Liver (tissue), 9 donors: ENCODE data around the gene MFRP. TPM values are rescaled to one million over a fixed set of nuclear protein-coding genes. Genes with fewer than 3 reads are reported as not detected.

Experiments used
- DNase-seq: peaks from one replicate; pipeline ENCODE4 v3.0.0-alpha.2; 2017; ENCODE audit warnings: low spot score
- H3K27ac ChIP-seq, 2 donors: one replicate each; pipeline ENCODE4 v1.7.0; 2013; ENCODE audit warnings: inconsistent platforms in 2 of 2, low read length in 2 of 2, control low read depth in 1 of 2, low read depth in 1 of 2, mild to moderate bottlenecking in 1 of 2
- H3K27me3 ChIP-seq, 4 donors: one replicate each; pipeline versions ENCODE4 v1.6.1 to v1.7.0; 2013; ENCODE audit warnings: low read length in 3 of 4, inconsistent platforms in 1 of 4, mild to moderate bottlenecking in 1 of 4, moderate library complexity in 1 of 4; ENCODE audit not compliant: control insufficient read depth in 4 of 4, insufficient read depth in 4 of 4
- H3K36me3 ChIP-seq, 4 donors: one replicate each; pipeline versions ENCODE4 v1.6.1 to v1.7.0; 2013; ENCODE audit warnings: low read length in 3 of 4, mild to moderate bottlenecking in 3 of 4, low read depth in 1 of 4, moderate library complexity in 1 of 4; ENCODE audit not compliant: control insufficient read depth in 4 of 4, insufficient read depth in 3 of 4
- H3K4me1 ChIP-seq, 4 donors: one replicate each; pipeline versions ENCODE4 v1.6.1 to v1.7.0; 2013; ENCODE audit warnings: low read length in 3 of 4, mild to moderate bottlenecking in 3 of 4, moderate library complexity in 1 of 4; ENCODE audit not compliant: control insufficient read depth in 4 of 4, insufficient read depth in 4 of 4
- H3K4me3 ChIP-seq, 3 donors: one replicate each; pipeline versions ENCODE4 v1.6.1 to v1.7.0; 2013; ENCODE audit warnings: low read length in 3 of 3, control low read depth in 1 of 3, low read depth in 1 of 3, mild to moderate bottlenecking in 1 of 3
- H3K9ac ChIP-seq, 2 donors: one replicate each; pipeline ENCODE4 v1.7.0; 2013; ENCODE audit warnings: low read length in 2 of 2, mild to moderate bottlenecking in 2 of 2, moderate library complexity in 2 of 2, control low read depth in 1 of 2, low read depth in 1 of 2
- H3K9me3 ChIP-seq, 4 donors: one replicate each; pipeline versions ENCODE4 v1.6.1 to v1.7.0; 2013; ENCODE audit warnings: low read length in 3 of 4; ENCODE audit not compliant: control insufficient read depth in 4 of 4
- EGR1 ChIP-seq, 2 donors: IDR thresholded peaks; 2 replicates each; pipeline ENCODE4 v1.6.1; 2016 to 2018; ENCODE audit warnings: antibody characterized with exemption in 2 of 2, low read depth in 2 of 2
- FOXA1 ChIP-seq: IDR thresholded peaks from 2 replicates; pipeline ENCODE4 v1.6.1; 2016; ENCODE audit warnings: antibody characterized with exemption
- FOXA2 ChIP-seq: IDR thresholded peaks from 2 replicates; pipeline ENCODE4 v1.6.1; 2016; ENCODE audit warnings: antibody characterized with exemption
- GABPA ChIP-seq, 2 donors: IDR thresholded peaks in 1 of 2; conservative IDR thresholded peaks in 1 of 2; 2 replicates each; pipeline ENCODE4 v1.6.1; 2016; ENCODE audit warnings: antibody characterized with exemption in 2 of 2, mild to moderate bottlenecking in 1 of 2, moderate library complexity in 1 of 2
- HNF4A ChIP-seq, 2 donors: conservative IDR thresholded peaks; 2 replicates each; pipeline ENCODE4 v1.6.1; 2016; ENCODE audit warnings: antibody characterized with exemption in 2 of 2, mild to moderate bottlenecking in 2 of 2
- HNF4G ChIP-seq: IDR thresholded peaks from 2 replicates; pipeline ENCODE4 v1.6.1; 2016; ENCODE audit warnings: antibody characterized with exemption
- JUND ChIP-seq, 2 donors: IDR thresholded peaks; 2 replicates each; pipeline ENCODE4 v1.6.1; 2016; ENCODE audit warnings: antibody characterized with exemption in 2 of 2
- NR2F2 ChIP-seq: IDR thresholded peaks from 2 replicates; pipeline ENCODE4 v1.6.1; 2016; ENCODE audit warnings: antibody characterized with exemption
- RAD21 ChIP-seq, 2 donors: IDR thresholded peaks; 2 replicates each; pipeline ENCODE4 v1.6.1; 2016; ENCODE audit warnings: antibody characterized with exemption in 2 of 2, mild to moderate bottlenecking in 2 of 2
- RXRA ChIP-seq, 2 donors: IDR thresholded peaks; 2 replicates each; pipeline ENCODE4 v1.6.1; 2017 to 2018; ENCODE audit warnings: antibody characterized with exemption in 2 of 2, mild to moderate bottlenecking in 1 of 2
- SP1 ChIP-seq: IDR thresholded peaks from 2 replicates; pipeline ENCODE4 v1.6.1; 2018; ENCODE audit warnings: antibody characterized with exemption, mild to moderate bottlenecking
- TAF1 ChIP-seq: conservative IDR thresholded peaks from 2 replicates; pipeline ENCODE4 v1.6.1; 2016; ENCODE audit warnings: antibody characterized with exemption, mild to moderate bottlenecking
- YY1 ChIP-seq: IDR thresholded peaks from 2 replicates; pipeline ENCODE4 v1.6.1; 2016; ENCODE audit warnings: antibody characterized with exemption, mild to moderate bottlenecking
- WGBS: extraction: QIAGEN DNeasy Blood & Tissue Kit; methylation state at CpG from one replicate; pipeline ENCODE4 v1.1.7; 2013; 5-methylcytosine and 5-hydroxymethylcytosine counted together
- polyA plus RNA-seq, 2 donors: library from polyadenylated mRNA; stranded (reverse) in 1 of 2; unstranded in 1 of 2; fragments of 200-250 nt in 1 of 2; fragments of >200 nt in 1 of 2; fragmentation: Nextera tagmentation in 1 of 2; extraction: Ambion mirVana in 1 of 2; gene quantifications; one replicate each; pipeline versions ENCODE4 v1.2.1 to v1.2.3, GENCODE V29; 2013 to 2015
- total RNA-seq, 2 donors: library from RNA; depleted of rRNA; stranded (reverse); fragments of >200 nt; gene quantifications; one replicate each; pipeline ENCODE4 v1.2.3, GENCODE V29; 2014
- TF ChIP-seq, protein P1 (sequence below): fragments of 150-350 bp; IDR thresholded peaks from 2 replicates; pipeline ENCODE4 v1.5.1; 2017; ENCODE audit warnings: improper control_type of control experiment, low read depth, low read length; ENCODE audit not compliant: missing input control
- TF ChIP-seq, protein P2 (sequence below): IDR thresholded peaks from 2 replicates; pipeline ENCODE4 v1.6.1; 2016; ENCODE audit warnings: antibody characterized with exemption
- TF ChIP-seq, protein P3 (sequence below): IDR thresholded peaks from 2 replicates; pipeline ENCODE4 v1.6.1; 2016; ENCODE audit warnings: antibody characterized with exemption
- TF ChIP-seq, protein P4 (sequence below): IDR thresholded peaks from 2 replicates; pipeline ENCODE4 v1.6.1; 2016; ENCODE audit warnings: antibody characterized with exemption, mild to moderate bottlenecking
- donor health status: healthy.
- donor health status: healthy.
- donor health status: healthy.
- donor health status: healthy.
- donor health status: healthy.

The MFRP gene
- total and polyA plus RNA-seq, 4 donors = not detected

DNA sequence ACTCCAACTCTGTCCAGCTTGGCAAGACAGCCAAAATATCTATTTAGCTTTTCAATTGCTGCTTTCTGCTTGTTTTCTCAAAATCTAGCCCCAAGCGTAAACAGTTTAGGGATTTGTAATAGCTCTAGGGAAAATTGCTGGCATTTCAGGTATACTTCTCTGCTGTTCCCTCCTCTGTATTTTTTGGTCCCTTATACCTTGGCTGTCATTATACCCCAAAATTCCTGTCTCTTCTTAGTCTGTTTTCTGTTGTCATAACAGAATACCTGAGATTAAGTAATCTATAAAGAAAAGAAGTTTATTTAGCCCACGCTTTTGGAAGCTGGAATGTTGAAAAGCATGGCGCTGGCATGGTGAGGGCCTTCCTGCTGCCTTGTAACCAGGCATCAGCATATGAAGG lies 53.0 kb downstream of the MFRP start:
- Histone ChIP-seq H3K36me3 (peaks cover 0 to 7% (median 3%) of the 10 kb centered on the region in 4 donors), H3K27me3 (no peaks in the 10 kb centered on the region), H3K9ac (no peak overlapping the region), H3K4me1 (peaks cover 3 to 16% (median 11%) of the 10 kb centered on the region in 4 donors), H3K4me3 (no peak overlapping the region), H3K27ac (no peak overlapping the region), H3K9me3 (peaks cover 0 to 2% (median 0%) of the 10 kb centered on the region in 4 donors)
- no peak for DNase-seq
- TF ChIP-seq YY1 = no peak
- TF ChIP-seq, protein P1, sequence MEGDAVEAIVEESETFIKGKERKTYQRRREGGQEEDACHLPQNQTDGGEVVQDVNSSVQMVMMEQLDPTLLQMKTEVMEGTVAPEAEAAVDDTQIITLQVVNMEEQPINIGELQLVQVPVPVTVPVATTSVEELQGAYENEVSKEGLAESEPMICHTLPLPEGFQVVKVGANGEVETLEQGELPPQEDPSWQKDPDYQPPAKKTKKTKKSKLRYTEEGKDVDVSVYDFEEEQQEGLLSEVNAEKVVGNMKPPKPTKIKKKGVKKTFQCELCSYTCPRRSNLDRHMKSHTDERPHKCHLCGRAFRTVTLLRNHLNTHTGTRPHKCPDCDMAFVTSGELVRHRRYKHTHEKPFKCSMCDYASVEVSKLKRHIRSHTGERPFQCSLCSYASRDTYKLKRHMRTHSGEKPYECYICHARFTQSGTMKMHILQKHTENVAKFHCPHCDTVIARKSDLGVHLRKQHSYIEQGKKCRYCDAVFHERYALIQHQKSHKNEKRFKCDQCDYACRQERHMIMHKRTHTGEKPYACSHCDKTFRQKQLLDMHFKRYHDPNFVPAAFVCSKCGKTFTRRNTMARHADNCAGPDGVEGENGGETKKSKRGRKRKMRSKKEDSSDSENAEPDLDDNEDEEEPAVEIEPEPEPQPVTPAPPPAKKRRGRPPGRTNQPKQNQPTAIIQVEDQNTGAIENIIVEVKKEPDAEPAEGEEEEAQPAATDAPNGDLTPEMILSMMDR = no peak
- TF ChIP-seq EGR1 (IDR thresholded peaks at IDR 0.05; ENCODE audit: low read depth in 2 of 2) = no peak
- TF ChIP-seq FOXA1 = no peak
- TF ChIP-seq, protein P2, sequence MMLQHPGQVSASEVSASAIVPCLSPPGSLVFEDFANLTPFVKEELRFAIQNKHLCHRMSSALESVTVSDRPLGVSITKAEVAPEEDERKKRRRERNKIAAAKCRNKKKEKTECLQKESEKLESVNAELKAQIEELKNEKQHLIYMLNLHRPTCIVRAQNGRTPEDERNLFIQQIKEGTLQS = no peak
- TF ChIP-seq TAF1 = no peak
- TF ChIP-seq, protein P3, sequence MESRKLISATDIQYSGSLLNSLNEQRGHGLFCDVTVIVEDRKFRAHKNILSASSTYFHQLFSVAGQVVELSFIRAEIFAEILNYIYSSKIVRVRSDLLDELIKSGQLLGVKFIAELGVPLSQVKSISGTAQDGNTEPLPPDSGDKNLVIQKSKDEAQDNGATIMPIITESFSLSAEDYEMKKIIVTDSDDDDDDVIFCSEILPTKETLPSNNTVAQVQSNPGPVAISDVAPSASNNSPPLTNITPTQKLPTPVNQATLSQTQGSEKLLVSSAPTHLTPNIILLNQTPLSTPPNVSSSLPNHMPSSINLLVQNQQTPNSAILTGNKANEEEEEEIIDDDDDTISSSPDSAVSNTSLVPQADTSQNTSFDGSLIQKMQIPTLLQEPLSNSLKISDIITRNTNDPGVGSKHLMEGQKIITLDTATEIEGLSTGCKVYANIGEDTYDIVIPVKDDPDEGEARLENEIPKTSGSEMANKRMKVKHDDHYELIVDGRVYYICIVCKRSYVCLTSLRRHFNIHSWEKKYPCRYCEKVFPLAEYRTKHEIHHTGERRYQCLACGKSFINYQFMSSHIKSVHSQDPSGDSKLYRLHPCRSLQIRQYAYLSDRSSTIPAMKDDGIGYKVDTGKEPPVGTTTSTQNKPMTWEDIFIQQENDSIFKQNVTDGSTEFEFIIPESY = no peak
- no peak for TF ChIP-seq RXRA (IDR thresholded peaks at IDR 0.05)
- no peak for TF ChIP-seq FOXA2
- TF ChIP-seq SP1 = no peak
- no peak for TF ChIP-seq NR2F2
- TF ChIP-seq RAD21 (IDR thresholded peaks at IDR 0.05) = no peak
- no peak for TF ChIP-seq JUND (IDR thresholded peaks at IDR 0.05)
- TF ChIP-seq GABPA (IDR thresholded peaks at IDR 0.05 in 1 of 2, conservative IDR thresholded peaks at IDR 0.05 in 1 of 2) = no peak
- TF ChIP-seq HNF4G = no peak
- TF ChIP-seq HNF4A (conservative IDR thresholded peaks at IDR 0.05) = no peak
- TF ChIP-seq, protein P4, sequence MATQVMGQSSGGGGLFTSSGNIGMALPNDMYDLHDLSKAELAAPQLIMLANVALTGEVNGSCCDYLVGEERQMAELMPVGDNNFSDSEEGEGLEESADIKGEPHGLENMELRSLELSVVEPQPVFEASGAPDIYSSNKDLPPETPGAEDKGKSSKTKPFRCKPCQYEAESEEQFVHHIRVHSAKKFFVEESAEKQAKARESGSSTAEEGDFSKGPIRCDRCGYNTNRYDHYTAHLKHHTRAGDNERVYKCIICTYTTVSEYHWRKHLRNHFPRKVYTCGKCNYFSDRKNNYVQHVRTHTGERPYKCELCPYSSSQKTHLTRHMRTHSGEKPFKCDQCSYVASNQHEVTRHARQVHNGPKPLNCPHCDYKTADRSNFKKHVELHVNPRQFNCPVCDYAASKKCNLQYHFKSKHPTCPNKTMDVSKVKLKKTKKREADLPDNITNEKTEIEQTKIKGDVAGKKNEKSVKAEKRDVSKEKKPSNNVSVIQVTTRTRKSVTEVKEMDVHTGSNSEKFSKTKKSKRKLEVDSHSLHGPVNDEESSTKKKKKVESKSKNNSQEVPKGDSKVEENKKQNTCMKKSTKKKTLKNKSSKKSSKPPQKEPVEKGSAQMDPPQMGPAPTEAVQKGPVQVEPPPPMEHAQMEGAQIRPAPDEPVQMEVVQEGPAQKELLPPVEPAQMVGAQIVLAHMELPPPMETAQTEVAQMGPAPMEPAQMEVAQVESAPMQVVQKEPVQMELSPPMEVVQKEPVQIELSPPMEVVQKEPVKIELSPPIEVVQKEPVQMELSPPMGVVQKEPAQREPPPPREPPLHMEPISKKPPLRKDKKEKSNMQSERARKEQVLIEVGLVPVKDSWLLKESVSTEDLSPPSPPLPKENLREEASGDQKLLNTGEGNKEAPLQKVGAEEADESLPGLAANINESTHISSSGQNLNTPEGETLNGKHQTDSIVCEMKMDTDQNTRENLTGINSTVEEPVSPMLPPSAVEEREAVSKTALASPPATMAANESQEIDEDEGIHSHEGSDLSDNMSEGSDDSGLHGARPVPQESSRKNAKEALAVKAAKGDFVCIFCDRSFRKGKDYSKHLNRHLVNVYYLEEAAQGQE = no peak
- WGBS = 96% methylated on average over 3 of the region's 3 CpGs

DNA sequence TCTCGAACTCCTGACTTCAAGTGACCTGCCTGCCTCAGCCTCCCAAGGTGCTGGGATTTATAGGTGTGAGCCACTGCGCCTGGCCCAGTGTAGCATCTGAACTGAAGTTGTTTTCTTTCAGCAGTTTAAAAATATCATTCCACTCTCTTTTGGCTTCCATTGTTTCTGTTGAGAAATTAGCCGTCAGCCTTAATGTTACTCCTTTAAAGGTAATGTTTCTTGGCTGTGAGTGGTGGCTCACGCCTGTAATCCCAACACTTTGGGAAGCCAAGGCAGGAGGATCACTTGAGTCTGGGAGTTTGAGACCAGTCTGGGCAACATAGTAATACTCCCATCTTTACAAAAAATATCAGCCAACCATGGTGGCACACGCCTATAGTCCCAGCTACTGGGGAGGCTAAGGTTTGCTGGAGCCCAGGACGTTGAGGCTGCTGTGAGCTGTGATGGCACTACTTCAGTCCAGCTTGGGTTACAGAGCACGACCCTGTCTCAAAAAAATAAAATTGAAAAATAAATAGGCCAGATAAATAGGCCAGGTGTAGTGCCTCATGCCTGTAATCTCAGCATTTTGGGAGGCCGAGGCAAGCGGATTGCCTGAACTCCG lies 55.5 kb downstream of the MFRP start:
- no peaks in the 10 kb centered on the region for H3K4me1 ChIP-seq
- TF ChIP-seq FOXA2 = no peak
- no peak for TF ChIP-seq RXRA (IDR thresholded peaks at IDR 0.05)
- TF ChIP-seq EGR1 (IDR thresholded peaks at IDR 0.05; ENCODE audit: low read depth in 2 of 2) = no peak
- no peak for TF ChIP-seq FOXA1
- TF ChIP-seq, protein P2 = no peak
- peaks cover 1 to 7% (median 5%) of the 10 kb centered on the region in 4 donors for H3K36me3 ChIP-seq
- no peaks in the 10 kb centered on the region for H3K27me3 ChIP-seq
- H3K27ac ChIP-seq = no peak overlapping the region
- peaks cover 0 to 2% (median 0%) of the 10 kb centered on the region in 4 donors for H3K9me3 ChIP-seq
- no peak overlapping the region for H3K4me3 ChIP-seq
- WGBS = 98% methylated on average over 10 of the region's 10 CpGs
- DNase-seq = no peak
- H3K9ac ChIP-seq = no peak overlapping the region
